Esophagus muscularis mucosa (tissue), 4 donors: ENCODE data around the gene TMEM243. TPM values are rescaled to one million over a fixed set of nuclear protein-coding genes. Genes with fewer than 3 reads are reported as not detected.

Source experiments
- DNase-seq: peaks from one replicate; pipeline ENCODE4 v3.0.0-alpha.2; 2017; ENCODE audit errors: extremely low spot score
- H3K27ac ChIP-seq, 4 donors: fragments of 200-600 bp; sonication (generic); replicated peaks in 1 of 4; 1 replicate in 3 of 4; 2 replicates in 1 of 4; pipeline ENCODE4 v1.5.1; 2016 to 2019; ENCODE audit warnings: mild to moderate bottlenecking in 1 of 4
- H3K27me3 ChIP-seq, 4 donors: fragments of 200-600 bp; sonication (generic); one replicate each; pipeline versions ENCODE4 v1.5.1 to v1.6.0; 2016 to 2019
- H3K36me3 ChIP-seq, 4 donors: fragments of 200-600 bp; sonication (generic); one replicate each; pipeline ENCODE4 v1.5.1; 2016 to 2019
- H3K4me1 ChIP-seq, 4 donors: fragments of 200-600 bp; sonication (generic); one replicate each; pipeline ENCODE4 v1.5.1; 2016 to 2019
- H3K4me3 ChIP-seq, 4 donors: fragments of 200-600 bp; sonication (generic); 1 replicate in 2 of 4; 2 replicates in 2 of 4; pipeline ENCODE4 v1.5.1; 2016 to 2019; ENCODE audit warnings: mild to moderate bottlenecking in 4 of 4, moderate library complexity in 1 of 4
- H3K9me3 ChIP-seq, 4 donors: fragments of 200-600 bp; sonication (generic); 1 replicate in 3 of 4; 2 replicates in 1 of 4; pipeline ENCODE4 v1.5.1; 2016 to 2019
- CTCF ChIP-seq, 3 experiments: fragments of 200-600 bp in 2 of 3; fragments of 450-650 bp in 1 of 3; sonication (generic) in 2 of 3; IDR thresholded peaks; one replicate each; pipeline ENCODE4 v1.5.1; 2017 to 2019; ENCODE audit warnings: antibody characterized with exemption in 3 of 3, mild to moderate bottlenecking in 2 of 3, moderate library complexity in 1 of 3
- EP300 ChIP-seq: sonication (generic); formaldehyde crosslinking; IDR thresholded peaks from one replicate; pipeline ENCODE4 v1.6.1; 2017; ENCODE audit warnings: antibody characterized with exemption
- POLR2A ChIP-seq: fragments of 450-650 bp; IDR thresholded peaks from one replicate; pipeline ENCODE4 v1.6.1; 2017; ENCODE audit warnings: antibody characterized with exemption, moderate library complexity, mild to moderate bottlenecking, low read depth
- POLR2AphosphoS5 ChIP-seq, 2 donors: sonication (generic); formaldehyde crosslinking; IDR thresholded peaks; one replicate each; pipeline ENCODE4 v1.6.1; 2017; ENCODE audit warnings: antibody characterized with exemption in 2 of 2
- WGBS: methylation state at CpG from one replicate; pipeline ENCODE4 v1.1.5; 2018; 5-methylcytosine and 5-hydroxymethylcytosine counted together
- intact Hi-C: fragments of 100-400 bp; cut with DNase I; formaldehyde crosslinking; loops from one replicate; pipeline ENCODE4 v1.15.1; 2023
- total RNA-seq, 4 donors: library from RNA; depleted of rRNA; stranded (reverse); fragments of >200 nt; gene quantifications; one replicate each; pipeline versions ENCODE4 v1.1.0 to v1.2.1, GENCODE V29; 2016

Gene TMEM243
- total RNA-seq, 4 donors from 2014 or later, result 15.0 to 27.9 (median 19.8) TPM

GRCh38 chr7:87190783-87191182 is 28.7 kb downstream of the TMEM243 start:
- Histone ChIP-seq H3K9me3 (no peaks in the 10 kb centered on the region), H3K27ac (no peak overlapping the region), H3K27me3 (no peaks in the 10 kb centered on the region), H3K4me3 (no peak overlapping the region), H3K36me3 (peaks cover 60 to 99% (median 85%) of the 10 kb centered on the region in 4 donors), H3K4me1 (no peaks in the 10 kb centered on the region)
- intact Hi-C loops, result no loop called here
- no peak for TF ChIP-seq CTCF (IDR thresholded peaks at IDR 0.05)
- TF ChIP-seq POLR2A, result no peak
- TF ChIP-seq EP300, result no peak
- 83% methylated on average over 3 of the region's 3 CpGs for WGBS
- no peak for DNase-seq

GRCh38 chr7:87188930-87189329 is 30.6 kb downstream of the TMEM243 start:
- WGBS, result 98% methylated on average over 2 of the region's 2 CpGs
- peaks cover 56 to 99% (median 84%) of the 10 kb centered on the region in 4 donors for H3K36me3 ChIP-seq

GRCh38 chr7:87187120-87187519 is 32.4 kb downstream of the TMEM243 start:
- 97% methylated on average over 2 of the region's 2 CpGs for WGBS
- H3K4me1 ChIP-seq, result no peaks in the 10 kb centered on the region
- H3K36me3 ChIP-seq, result peaks cover 56 to 99% (median 85%) of the 10 kb centered on the region in 4 donors
- H3K9me3 ChIP-seq, result no peaks in the 10 kb centered on the region
- no peak overlapping the region for H3K27ac ChIP-seq
- intact Hi-C loops, result no loop called here
- H3K4me3 ChIP-seq, result no peak overlapping the region
- H3K27me3 ChIP-seq, result no peaks in the 10 kb centered on the region
- no peak for DNase-seq
- TF ChIP-seq CTCF (IDR thresholded peaks at IDR 0.05) (no peak), EP300 (no peak), POLR2A (no peak), POLR2AphosphoS5 (IDR thresholded peaks at IDR 0.05) (no peak)

More at GRCh38 chr7:87188930-87189329, 30.6 kb downstream of the TMEM243 start:
- Histone ChIP-seq H3K4me3 (no peak overlapping the region), H3K27ac (no peak overlapping the region), H3K4me1 (no peaks in the 10 kb centered on the region), H3K27me3 (no peaks in the 10 kb centered on the region), H3K9me3 (no peaks in the 10 kb centered on the region)
- DNase-seq, result no peak
- TF ChIP-seq EP300, result no peak
- intact Hi-C loops, result no loop called here

- TF ChIP-seq POLR2AphosphoS5 (IDR thresholded peaks at IDR 0.05) (no peak), EP300 (no peak), CTCF (IDR thresholded peaks at IDR 0.05) (no peak)
- H3K9me3 ChIP-seq, result no peaks in the 10 kb centered on the region
- H3K4me1 ChIP-seq, result no peaks in the 10 kb centered on the region
- no peak overlapping the region for H3K27ac ChIP-seq
- intact Hi-C loops, result no loop called here
- peaks cover 36 to 82% (median 64%) of the 10 kb centered on the region in 4 donors for H3K36me3 ChIP-seq
- 96% methylated on average over 3 of the region's 3 CpGs for WGBS
- no peak for DNase-seq
- no peak overlapping the region for H3K4me3 ChIP-seq
- no peaks in the 10 kb centered on the region for H3K27me3 ChIP-seq
Measured at GRCh38 chr7:87179180-87179579, 40.4 kb downstream of the TMEM243 start.

GRCh38 chr7:87178320-87178719 is 41.2 kb downstream of the TMEM243 start:
- no peak for DNase-seq
- TF ChIP-seq CTCF (IDR thresholded peaks at IDR 0.05), result no peak
- TF ChIP-seq POLR2AphosphoS5 (IDR thresholded peaks at IDR 0.05), result no peak
- TF ChIP-seq EP300, result no peak
- TF ChIP-seq POLR2A, result no peak
- Histone ChIP-seq H3K4me1 (no peaks in the 10 kb centered on the region), H3K27ac (no peak overlapping the region), H3K36me3 (peaks cover 31 to 82% (median 60%) of the 10 kb centered on the region in 4 donors), H3K27me3 (no peaks in the 10 kb centered on the region), H3K4me3 (no peak overlapping the region), H3K9me3 (no peaks in the 10 kb centered on the region)
- intact Hi-C loops, result no loop called here
- 95% methylated on average over 4 of the region's 4 CpGs for WGBS
